Measurements from ENCODE around the gene BMF.

BMF gene

DNA sequence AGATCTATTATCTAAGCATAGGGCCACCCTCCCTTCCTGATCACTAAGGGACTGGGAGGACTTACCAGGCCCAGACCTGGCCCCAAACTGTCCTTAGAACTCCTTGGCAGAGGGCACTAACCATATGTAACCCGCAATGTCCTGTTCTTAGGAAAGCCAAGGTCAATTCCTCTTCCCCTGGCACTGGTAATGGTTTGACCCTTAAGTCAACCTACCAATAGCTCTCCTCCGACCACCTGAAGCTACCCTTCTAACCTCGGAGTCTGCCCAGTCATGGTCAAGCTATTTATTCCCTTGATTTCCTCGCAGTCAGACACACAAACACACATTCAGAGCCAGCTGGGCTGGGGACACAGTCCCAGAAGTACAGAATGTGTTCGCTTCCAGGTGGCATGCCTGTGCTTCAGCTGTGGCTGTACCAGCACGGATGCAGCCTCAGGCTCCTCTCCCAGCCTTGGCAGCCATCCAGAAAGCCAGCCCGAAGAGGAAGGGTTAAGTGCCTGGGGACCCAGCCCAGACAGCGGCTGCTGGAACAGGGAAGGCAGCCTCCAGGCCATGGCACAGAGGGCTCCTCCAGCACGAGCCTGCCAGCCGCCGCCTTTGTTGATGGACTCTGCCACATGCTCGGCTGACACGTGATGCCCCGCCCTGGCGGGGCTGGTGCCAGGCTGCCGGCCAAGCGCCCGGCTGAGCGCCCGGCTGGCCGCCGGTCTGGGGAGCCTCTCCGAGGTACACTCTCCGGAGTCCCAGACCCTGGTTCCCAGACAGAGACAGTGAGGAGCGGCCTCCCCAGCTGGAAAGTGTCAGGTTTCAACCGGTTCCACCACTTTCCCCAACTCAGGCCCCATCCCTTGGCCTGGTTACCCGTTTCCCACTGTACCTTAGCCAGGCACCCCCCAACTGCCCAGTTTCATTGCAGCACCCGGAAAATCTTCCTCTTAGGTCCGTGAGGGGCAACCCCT lies 5.5 kb downstream of the BMF start:
- Histone ChIP-seq H4K91ac (ENCODE audit: low read length) (peak overlapping the region; percentile 79), H2BK5ac (ENCODE audit: low read depth, low read length, poor library complexity, severe bottlenecking) (no peak overlapping the region), H2BK120ac (ENCODE audit: low read depth, low read length) (peak overlapping the region; percentile 11), H3K18ac (ENCODE audit: low read depth in 1 of 2, low read length in 2 of 2) (peak overlapping the region; percentile 79 to 81), H2AK5ac (ENCODE audit: low read length, severe bottlenecking) (peak overlapping the region; percentile 56), H3K79me1 (replicated peaks; ENCODE audit: low read length, poor library complexity, severe bottlenecking) (peaks cover 18% of the 10 kb centered on the region), H3K27ac (ENCODE audit: low read length, poor library complexity, severe bottlenecking) (peak overlapping the region; percentile 70), H3K4me3 (ENCODE audit: insufficient read depth in 1 of 2, low read depth in 1 of 2, low read length in 2 of 2) (peak overlapping the region in 1 of 2 experiments; percentile 20), H3K9me3 (ENCODE audit: control insufficient read depth, low read length) (no peaks in the 10 kb centered on the region), H3K27me3 (ENCODE audit: control insufficient read depth in 1 of 2, insufficient read depth in 1 of 2, low read length in 2 of 2) (peaks cover 0 to 5% of the 10 kb centered on the region in 2 experiments), H3K4me1 (ENCODE audit: control insufficient read depth, insufficient read depth, low read depth, low read length) (peaks cover 66% of the 10 kb centered on the region), H2BK12ac (ENCODE audit: low read length in 2 of 2) (peak overlapping the region; percentile 88 to 98), H4K8ac (ENCODE audit: low read length) (peak overlapping the region; percentile 76), H3K14ac (ENCODE audit: low read length in 2 of 2) (peak overlapping the region in 1 of 2 experiments; percentile 29), H2BK15ac (ENCODE audit: low read depth, poor library complexity, severe bottlenecking) (peak overlapping the region; percentile 75), H3K9ac (ENCODE audit: low read length) (peak overlapping the region; percentile 68), H3K4me2 (ENCODE audit: low read length, poor library complexity, severe bottlenecking) (no peak overlapping the region), H3K4ac (ENCODE audit: low read depth in 1 of 2, low read length in 2 of 2) (peak overlapping the region; percentile 76 to 81), H3K23ac (ENCODE audit: low read length in 2 of 2) (no peak overlapping the region), H3K36me3 (ENCODE audit: control insufficient read depth in 1 of 2, insufficient read depth in 2 of 2, low read depth in 1 of 2, low read length in 2 of 2) (peaks cover 11 to 31% of the 10 kb centered on the region in 2 experiments), H2AFZ (ENCODE audit: low read depth, low read length) (no peak overlapping the region)
- WGBS: 25% methylated on average over 29 of the region's 29 CpGs
- DNase-seq: peak; percentile 81

DNA sequence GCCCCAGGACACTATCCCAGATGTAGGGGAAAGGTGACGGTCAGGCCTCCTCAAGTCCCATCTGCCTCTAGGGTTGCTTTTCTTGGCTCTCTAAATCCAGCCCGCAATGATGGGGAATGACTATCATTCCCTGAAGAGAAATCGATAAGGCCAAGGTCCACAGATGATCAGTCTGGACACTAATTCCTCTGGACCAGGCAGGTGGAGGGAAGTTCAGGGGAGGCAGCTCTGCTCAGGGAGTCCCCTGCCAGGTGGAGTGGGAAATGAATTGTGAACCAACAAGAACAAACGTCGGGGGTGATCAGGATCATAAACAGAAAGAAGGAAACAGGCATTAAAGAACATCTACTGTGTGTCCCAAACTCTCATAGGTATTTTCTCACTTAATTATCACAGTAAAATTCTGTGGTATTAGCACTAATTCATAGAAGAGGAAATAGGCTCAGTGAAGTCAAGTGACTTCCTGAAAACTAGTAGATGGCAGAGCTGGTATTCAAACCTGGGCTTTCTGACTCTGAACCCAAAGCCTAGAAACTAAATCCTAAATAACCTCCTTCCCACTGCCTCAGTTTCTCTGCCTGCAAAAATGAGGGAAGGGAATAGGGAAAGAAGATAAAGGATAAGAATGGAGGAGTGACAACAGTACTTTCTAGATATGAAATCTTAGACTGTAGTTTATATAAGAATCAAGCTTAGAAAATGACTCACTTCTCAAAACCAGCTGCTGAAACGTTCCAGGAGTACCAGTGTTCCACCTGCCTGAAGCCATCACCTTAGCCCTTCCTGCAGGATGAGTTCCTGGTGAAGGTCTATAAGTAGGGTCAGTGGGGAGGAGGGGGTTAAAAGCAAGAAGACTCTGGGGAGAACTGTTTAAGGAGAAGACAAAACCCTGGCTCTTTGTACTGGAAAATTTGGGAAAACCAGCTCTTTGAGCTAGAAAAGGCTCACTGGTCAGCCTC lies 7.5 kb downstream of the BMF start:
- Histone ChIP-seq H3K4me3 (ENCODE audit: insufficient read depth in 1 of 2, low read depth in 1 of 2, low read length in 2 of 2) (no peak overlapping the region), H2BK5ac (ENCODE audit: low read depth, low read length, poor library complexity, severe bottlenecking) (no peak overlapping the region), H3K9me3 (ENCODE audit: control insufficient read depth, low read length) (no peaks in the 10 kb centered on the region), H2BK120ac (ENCODE audit: low read depth, low read length) (peak overlapping the region; percentile 95), H2AFZ (ENCODE audit: low read depth, low read length) (no peak overlapping the region), H2BK12ac (ENCODE audit: low read length in 2 of 2) (peak overlapping the region; percentile 96 to 99), H3K36me3 (ENCODE audit: control insufficient read depth in 1 of 2, insufficient read depth in 2 of 2, low read depth in 1 of 2, low read length in 2 of 2) (peaks cover 11 to 33% of the 10 kb centered on the region in 2 experiments), H3K18ac (ENCODE audit: low read depth in 1 of 2, low read length in 2 of 2) (peak overlapping the region; percentile 95 to 98), H3K27me3 (ENCODE audit: control insufficient read depth in 1 of 2, insufficient read depth in 1 of 2, low read length in 2 of 2) (peaks cover 0 to 5% of the 10 kb centered on the region in 2 experiments), H2BK15ac (ENCODE audit: low read depth, poor library complexity, severe bottlenecking) (peak overlapping the region; percentile 82), H2AK5ac (ENCODE audit: low read length, severe bottlenecking) (peak overlapping the region; percentile 68), H3K4me2 (ENCODE audit: low read length, poor library complexity, severe bottlenecking) (no peak overlapping the region), H3K79me1 (replicated peaks; ENCODE audit: low read length, poor library complexity, severe bottlenecking) (peaks cover 15% of the 10 kb centered on the region), H3K9ac (ENCODE audit: low read length) (no peak overlapping the region), H4K91ac (ENCODE audit: low read length) (peak overlapping the region; percentile 98), H3K14ac (ENCODE audit: low read length in 2 of 2) (peak overlapping the region in 1 of 2 experiments; percentile 55), H3K4me1 (ENCODE audit: control insufficient read depth, insufficient read depth, low read depth, low read length) (peaks cover 66% of the 10 kb centered on the region), H3K27ac (ENCODE audit: low read length, poor library complexity, severe bottlenecking) (no peak overlapping the region), H3K23ac (ENCODE audit: low read length in 2 of 2) (no peak overlapping the region), H4K8ac (ENCODE audit: low read length) (peak overlapping the region; percentile 87), H3K4ac (ENCODE audit: low read depth in 1 of 2, low read length in 2 of 2) (peak overlapping the region; percentile 64 to 76)
- DNase-seq: no peak
- 75% methylated on average over 4 of the region's 6 CpGs for WGBS

DNA sequence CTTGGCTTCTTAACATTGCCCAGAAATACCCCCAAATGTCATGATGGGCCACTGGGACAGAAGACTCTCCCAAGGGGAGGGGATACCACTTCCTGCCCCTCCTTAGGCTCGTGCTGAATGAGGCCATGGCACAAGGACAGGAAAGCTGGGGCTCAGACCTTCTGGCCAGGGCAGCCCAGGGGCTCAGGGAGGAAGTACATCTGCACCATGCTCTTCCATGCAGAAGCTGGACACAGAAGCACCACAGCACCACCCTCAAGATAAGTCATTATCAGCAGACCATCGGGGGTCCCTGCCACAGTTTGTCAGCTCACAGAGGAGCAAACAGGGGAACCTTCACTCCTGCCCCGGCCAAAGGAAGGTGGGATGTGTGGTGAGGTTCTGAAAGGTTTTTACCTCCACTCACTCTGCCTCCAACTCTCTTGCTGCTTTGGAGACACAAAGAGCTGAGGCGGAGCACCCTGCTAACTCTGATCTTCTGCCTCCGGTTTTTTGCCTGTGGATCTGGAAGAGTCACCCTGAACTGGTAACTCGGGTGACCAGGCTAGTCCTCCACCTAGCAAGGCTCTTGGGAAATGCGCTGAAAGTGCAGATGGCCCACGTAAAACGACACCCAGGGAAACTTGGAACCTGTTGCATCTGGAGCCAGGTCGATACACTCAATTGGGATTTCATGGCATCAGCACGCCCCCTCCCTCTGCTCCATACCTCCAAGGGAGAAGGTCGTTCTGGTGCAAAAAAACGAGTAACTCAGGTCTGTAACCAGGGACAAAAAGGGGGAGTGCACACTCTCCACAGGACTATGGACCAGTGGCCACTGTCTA lies 8.3 kb downstream of the BMF start:
- no peak for DNase-seq
- no peak overlapping the region for H3K4me3 ChIP-seq (ENCODE audit: insufficient read depth in 1 of 2, low read depth in 1 of 2, low read length in 2 of 2)
- peaks cover 66% of the 10 kb centered on the region for H3K4me1 ChIP-seq (ENCODE audit: control insufficient read depth, insufficient read depth, low read depth, low read length)
- H3K27ac ChIP-seq (ENCODE audit: low read length, poor library complexity, severe bottlenecking): peak overlapping the region; percentile 45
- peak overlapping the region; percentile 95 to 98 for H3K18ac ChIP-seq (ENCODE audit: low read depth in 1 of 2, low read length in 2 of 2)
- H3K4ac ChIP-seq (ENCODE audit: low read depth in 1 of 2, low read length in 2 of 2): peak overlapping the region; percentile 64 to 76
- H3K23ac ChIP-seq (ENCODE audit: low read length in 2 of 2): no peak overlapping the region
- H2BK12ac ChIP-seq (ENCODE audit: low read length in 2 of 2): peak overlapping the region; percentile 96 to 99
- no peaks in the 10 kb centered on the region for H3K9me3 ChIP-seq (ENCODE audit: control insufficient read depth, low read length)
- H2BK15ac ChIP-seq (ENCODE audit: low read depth, poor library complexity, severe bottlenecking): peak overlapping the region; percentile 82
- peak overlapping the region in 1 of 2 experiments; percentile 14 for H3K14ac ChIP-seq (ENCODE audit: low read length in 2 of 2)
- H2BK5ac ChIP-seq (ENCODE audit: low read depth, low read length, poor library complexity, severe bottlenecking): no peak overlapping the region
- WGBS: 79% methylated on average over 12 of the region's 13 CpGs
- H2AFZ ChIP-seq (ENCODE audit: low read depth, low read length): no peak overlapping the region
- peaks cover 11 to 31% of the 10 kb centered on the region in 2 experiments for H3K36me3 ChIP-seq (ENCODE audit: control insufficient read depth in 1 of 2, insufficient read depth in 2 of 2, low read depth in 1 of 2, low read length in 2 of 2)
- peak overlapping the region; percentile 95 for H2BK120ac ChIP-seq (ENCODE audit: low read depth, low read length)
- H4K8ac ChIP-seq (ENCODE audit: low read length): peak overlapping the region; percentile 87
- peaks cover 0 to under 1% of the 10 kb centered on the region in 2 experiments for H3K27me3 ChIP-seq (ENCODE audit: control insufficient read depth in 1 of 2, insufficient read depth in 1 of 2, low read length in 2 of 2)
- H3K4me2 ChIP-seq (ENCODE audit: low read length, poor library complexity, severe bottlenecking): no peak overlapping the region
- H3K79me1 ChIP-seq (replicated peaks; ENCODE audit: low read length, poor library complexity, severe bottlenecking): peaks cover 10% of the 10 kb centered on the region
- H4K91ac ChIP-seq (ENCODE audit: low read length): peak overlapping the region; percentile 98
- peak overlapping the region; percentile 81 for H2AK5ac ChIP-seq (ENCODE audit: low read length, severe bottlenecking)
- no peak overlapping the region for H3K9ac ChIP-seq (ENCODE audit: low read length)
